A549 treated with CpdA at 1 μM for 4 hours (cell line): ENCODE measurements around the gene FASLG. TPM values are rescaled to one million over a fixed set of nuclear protein-coding genes. Genes with fewer than 3 reads are reported as not detected.

Experiments
- total RNA-seq: library from RNA; stranded (reverse); fragments of 200-300 nt; extraction: Qiagen RNA extraction; gene quantifications from 5 replicates; pipeline ENCODE4 v1.2.3, GENCODE V29; 2022; ENCODE audit warnings: low read depth

Gene FASLG, protein sequence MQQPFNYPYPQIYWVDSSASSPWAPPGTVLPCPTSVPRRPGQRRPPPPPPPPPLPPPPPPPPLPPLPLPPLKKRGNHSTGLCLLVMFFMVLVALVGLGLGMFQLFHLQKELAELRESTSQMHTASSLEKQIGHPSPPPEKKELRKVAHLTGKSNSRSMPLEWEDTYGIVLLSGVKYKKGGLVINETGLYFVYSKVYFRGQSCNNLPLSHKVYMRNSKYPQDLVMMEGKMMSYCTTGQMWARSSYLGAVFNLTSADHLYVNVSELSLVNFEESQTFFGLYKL
- total RNA-seq: not detected in 5 replicates

GRCh38 chr1:172658871-172659453, at the start of gene FASLG:
FASLG (plus strand) TSS chr1:172659103; CDS start chr1:172659202, 99 bp downstream.

Other genes with a start within 250 kb of the FASLG start
- gene C1orf105, start 238.4 kb upstream of the FASLG start, total RNA-seq: 0.07 to 0.29 TPM (median 0.21 TPM) in 3 of 5 replicates, not detected in the others
- gene PIGC, start 215.0 kb upstream of the FASLG start, total RNA-seq: 32.3 to 40.0 TPM (median 35.8 TPM) in 5 replicates
- 10.0 to 12.3 TPM (median 10.3 TPM) in 5 replicates for gene SUCO, start 126.0 kb upstream of the FASLG start, total RNA-seq